HFF-Myc (cell line): ENCODE data around the gene CACNA2D3.

ENCODE experiments used
- DNase-seq: peaks from one replicate; pipeline ENCODE4 v3.0.0-alpha.2; 2011; ENCODE audit warnings: low read depth; ENCODE audit errors: extremely low read depth
- H3K4me3 ChIP-seq: replicated peaks from 2 replicates; pipeline ENCODE4 v1.5.1; 2011; ENCODE audit warnings: low read depth, mild to moderate bottlenecking, control low read depth, low read length
- TF ChIP-seq, protein P1 (sequence below): IDR thresholded peaks from 2 replicates; pipeline ENCODE4 v1.5.1; 2012; ENCODE audit warnings: mild to moderate bottlenecking, low read depth, low read length, control low read depth; ENCODE audit errors: missing control alignments

The CACNA2D3 gene

DNA sequence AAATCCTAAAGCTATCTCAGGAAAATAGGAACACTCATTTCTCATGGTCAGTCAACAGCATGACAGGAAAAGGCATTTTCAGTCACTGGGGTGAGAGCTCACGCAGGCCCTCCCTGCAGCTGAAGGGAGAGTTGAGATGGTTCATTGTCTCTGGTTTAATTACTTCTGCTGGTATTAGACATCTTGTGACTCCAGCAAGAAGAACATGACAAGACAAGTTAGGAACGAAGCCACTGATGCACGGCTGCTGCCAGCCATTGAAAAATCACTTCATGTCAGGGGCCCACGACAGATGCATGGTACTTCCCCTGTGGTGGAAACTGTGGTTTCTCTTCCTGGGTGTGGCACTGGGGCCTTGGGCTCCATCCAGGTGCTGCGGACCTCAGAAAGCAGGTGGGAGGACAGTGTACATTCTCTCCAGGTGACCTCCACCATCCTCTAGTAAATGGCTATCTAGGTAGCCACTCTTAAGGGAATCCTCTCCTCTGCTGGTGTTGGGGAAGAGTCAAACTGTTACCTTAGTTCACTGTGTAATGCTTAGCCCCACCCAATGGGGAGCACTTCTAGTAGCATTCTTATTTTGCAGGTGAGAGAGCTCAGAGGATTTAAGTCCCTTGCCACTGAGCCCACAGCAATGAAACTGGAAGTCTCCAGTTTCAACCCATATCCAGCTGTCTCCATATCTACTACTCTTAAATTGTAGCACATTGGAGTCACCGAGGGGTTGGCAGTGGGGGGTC is 531.3 kb downstream of the CACNA2D3 start:
- H3K4me3 ChIP-seq = no peak overlapping the region
- DNase-seq = no peak
- TF ChIP-seq, protein P1, sequence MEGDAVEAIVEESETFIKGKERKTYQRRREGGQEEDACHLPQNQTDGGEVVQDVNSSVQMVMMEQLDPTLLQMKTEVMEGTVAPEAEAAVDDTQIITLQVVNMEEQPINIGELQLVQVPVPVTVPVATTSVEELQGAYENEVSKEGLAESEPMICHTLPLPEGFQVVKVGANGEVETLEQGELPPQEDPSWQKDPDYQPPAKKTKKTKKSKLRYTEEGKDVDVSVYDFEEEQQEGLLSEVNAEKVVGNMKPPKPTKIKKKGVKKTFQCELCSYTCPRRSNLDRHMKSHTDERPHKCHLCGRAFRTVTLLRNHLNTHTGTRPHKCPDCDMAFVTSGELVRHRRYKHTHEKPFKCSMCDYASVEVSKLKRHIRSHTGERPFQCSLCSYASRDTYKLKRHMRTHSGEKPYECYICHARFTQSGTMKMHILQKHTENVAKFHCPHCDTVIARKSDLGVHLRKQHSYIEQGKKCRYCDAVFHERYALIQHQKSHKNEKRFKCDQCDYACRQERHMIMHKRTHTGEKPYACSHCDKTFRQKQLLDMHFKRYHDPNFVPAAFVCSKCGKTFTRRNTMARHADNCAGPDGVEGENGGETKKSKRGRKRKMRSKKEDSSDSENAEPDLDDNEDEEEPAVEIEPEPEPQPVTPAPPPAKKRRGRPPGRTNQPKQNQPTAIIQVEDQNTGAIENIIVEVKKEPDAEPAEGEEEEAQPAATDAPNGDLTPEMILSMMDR = no peak

DNA sequence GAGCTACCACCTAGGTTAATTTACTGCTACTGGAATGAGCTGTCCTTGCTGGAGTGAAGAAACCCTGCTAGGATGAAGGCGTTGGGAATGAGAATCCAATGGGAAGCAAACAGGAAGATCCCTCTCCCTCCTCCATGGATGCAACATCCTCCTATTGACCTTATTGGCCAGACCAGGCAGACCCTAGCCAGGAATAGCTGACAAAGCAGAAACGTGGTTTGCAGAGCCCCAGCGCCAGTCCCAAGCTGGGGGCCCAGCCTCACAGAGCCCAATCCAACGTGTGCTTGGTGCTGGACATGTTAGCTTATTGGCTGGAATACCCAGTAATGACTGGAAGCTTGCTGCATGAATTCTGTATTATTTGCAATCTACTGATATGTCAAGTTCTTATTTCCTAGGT is 532.4 kb downstream of the CACNA2D3 start:
- no peak for DNase-seq
- H3K4me3 ChIP-seq = no peak overlapping the region
- TF ChIP-seq, protein P1 = no peak

DNA sequence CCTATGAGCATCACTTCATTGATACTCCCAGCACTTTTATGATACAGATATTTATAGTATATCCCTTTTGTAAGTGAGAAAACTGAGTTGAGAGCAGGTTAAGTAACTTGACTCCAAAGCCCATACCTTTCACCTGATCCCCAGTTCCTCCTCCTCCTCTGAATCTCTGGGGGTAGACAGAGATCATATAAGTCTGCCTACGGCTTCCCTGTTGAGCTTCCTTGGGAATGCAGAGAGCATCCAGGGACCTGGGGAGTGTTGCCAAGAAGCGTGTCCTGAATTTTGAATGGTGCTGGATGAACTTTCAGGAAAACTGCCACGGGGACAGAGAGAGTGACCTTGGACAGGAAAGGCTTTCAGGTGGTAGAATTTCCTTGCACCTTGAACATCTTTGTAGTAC is 537.0 kb downstream of the CACNA2D3 start:
- no peak overlapping the region for H3K4me3 ChIP-seq
- TF ChIP-seq, protein P1 = no peak
- DNase-seq = no peak

DNA sequence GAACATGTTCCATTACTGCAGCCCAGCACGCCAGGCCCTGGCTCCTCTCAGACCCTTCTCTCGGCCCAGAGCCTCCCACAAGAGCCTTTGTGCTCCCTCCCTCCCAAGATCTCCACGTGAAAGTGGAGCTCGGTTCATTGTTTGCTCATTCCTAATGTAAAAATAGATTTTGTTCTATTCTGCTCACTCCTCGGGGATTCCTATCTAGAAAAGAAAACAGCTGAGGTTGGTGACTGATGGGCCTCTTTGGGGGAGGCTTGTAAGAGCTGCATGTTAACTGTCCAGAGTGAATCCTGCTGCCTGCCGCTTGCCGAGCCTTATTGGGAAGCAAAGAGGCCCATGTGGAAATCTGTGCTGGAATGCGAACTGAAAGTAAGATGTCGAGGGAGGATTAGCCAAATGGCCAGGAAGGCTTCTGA is 538.4 kb downstream of the CACNA2D3 start:
- no peak for DNase-seq
- H3K4me3 ChIP-seq = no peak overlapping the region
- TF ChIP-seq, protein P1 = no peak

DNA sequence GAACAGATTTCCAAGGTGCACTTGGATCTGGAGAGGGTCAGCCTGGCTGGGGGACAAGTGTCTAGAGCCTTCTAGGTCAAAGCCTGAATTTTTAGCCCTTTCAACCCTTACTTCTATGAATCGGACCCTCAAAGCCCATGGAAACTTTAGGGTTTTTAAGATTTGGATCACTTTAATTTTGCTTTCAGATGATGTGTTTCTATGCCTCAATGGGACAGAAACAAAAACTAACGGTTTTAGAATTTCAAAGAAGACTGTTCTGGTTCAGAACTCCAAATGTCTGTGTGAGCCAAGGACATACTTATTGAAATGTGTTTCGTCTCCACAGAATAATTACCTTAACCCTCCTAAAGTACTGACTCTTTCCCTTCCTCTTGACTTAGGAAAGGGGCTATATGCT is 538.8 kb downstream of the CACNA2D3 start:
- DNase-seq = no peak
- TF ChIP-seq, protein P1 = no peak
- no peak overlapping the region for H3K4me3 ChIP-seq

DNA sequence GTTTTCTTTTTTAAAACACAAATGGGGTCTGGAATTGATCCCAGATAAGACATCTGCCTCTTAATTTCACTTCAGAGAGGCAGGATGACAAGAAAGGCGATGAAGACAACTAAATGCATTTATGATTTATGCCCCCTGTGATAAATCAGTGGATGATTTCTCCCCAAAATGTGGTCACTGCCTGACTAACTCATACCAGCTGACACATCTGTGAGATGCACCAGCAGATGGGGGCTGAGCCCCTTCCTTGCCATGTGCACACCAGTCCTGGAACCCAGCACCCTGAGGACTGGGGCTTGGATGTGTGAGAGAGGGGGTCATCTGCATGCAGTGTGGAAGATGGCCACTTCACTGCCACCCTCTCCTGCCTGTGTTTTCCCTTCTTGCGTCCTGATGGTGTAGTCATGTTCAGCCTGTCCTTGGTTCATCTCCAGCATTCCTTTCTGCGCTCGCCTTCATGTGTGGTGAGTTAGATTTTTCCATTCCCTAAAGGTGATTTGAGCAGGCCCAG is 541.2 kb downstream of the CACNA2D3 start:
- no peak overlapping the region for H3K4me3 ChIP-seq
- TF ChIP-seq, protein P1 = no peak

More for the DNA sequence above, 541.2 kb downstream of the CACNA2D3 start:
- DNase-seq = no peak
